CD4-positive, alpha-beta T cell treated with Interleukin-10 for 1 hour (primary cell): ENCODE results near the gene SLC45A1.

Experiments
- DNase-seq: peaks from one replicate; pipeline ENCODE4 v3.0.0-alpha.2; 2020

SLC45A1 gene

GRCh38 chr1:8356256-8357209, 38.6 kb downstream of the SLC45A1 start:
- DNase-seq = no peak

- DNase-seq = no peak
Measured at GRCh38 chr1:8357329-8358101, 39.6 kb downstream of the SLC45A1 start.

- DNase-seq = no peak
Measured at GRCh38 chr1:8358241-8358896, 40.5 kb downstream of the SLC45A1 start.

- no peak for DNase-seq
Measured at GRCh38 chr1:8358897-8359616, 41.1 kb downstream of the SLC45A1 start.

GRCh38 chr1:8359617-8360481, 41.9 kb downstream of the SLC45A1 start:
- no peak for DNase-seq

- no peak for DNase-seq
Measured at GRCh38 chr1:8360493-8361197, 42.7 kb downstream of the SLC45A1 start.

GRCh38 chr1:8361198-8361849, 43.4 kb downstream of the SLC45A1 start:
- DNase-seq = no peak

- DNase-seq = no peak
Measured at GRCh38 chr1:8362701-8363101, 44.8 kb downstream of the SLC45A1 start.

GRCh38 chr1:8363186-8363766, 45.4 kb downstream of the SLC45A1 start:
- no peak for DNase-seq

GRCh38 chr1:8363767-8364301, 45.9 kb downstream of the SLC45A1 start:
- DNase-seq = no peak

GRCh38 chr1:8364528-8365442, 46.9 kb downstream of the SLC45A1 start:
- no peak for DNase-seq

GRCh38 chr1:8365661-8366362, 47.9 kb downstream of the SLC45A1 start:
- no peak for DNase-seq

GRCh38 chr1:8367571-8368194, 49.8 kb downstream of the SLC45A1 start:
- no peak for DNase-seq

GRCh38 chr1:8368956-8369639, 51.2 kb downstream of the SLC45A1 start:
- no peak for DNase-seq

- DNase-seq = no peak
Measured at GRCh38 chr1:8370046-8370881, 52.4 kb downstream of the SLC45A1 start.

GRCh38 chr1:8370905-8371315, 53.0 kb downstream of the SLC45A1 start:
- no peak for DNase-seq
